ENCODE data around the gene KDM2A.

The KDM2A gene

DNA sequence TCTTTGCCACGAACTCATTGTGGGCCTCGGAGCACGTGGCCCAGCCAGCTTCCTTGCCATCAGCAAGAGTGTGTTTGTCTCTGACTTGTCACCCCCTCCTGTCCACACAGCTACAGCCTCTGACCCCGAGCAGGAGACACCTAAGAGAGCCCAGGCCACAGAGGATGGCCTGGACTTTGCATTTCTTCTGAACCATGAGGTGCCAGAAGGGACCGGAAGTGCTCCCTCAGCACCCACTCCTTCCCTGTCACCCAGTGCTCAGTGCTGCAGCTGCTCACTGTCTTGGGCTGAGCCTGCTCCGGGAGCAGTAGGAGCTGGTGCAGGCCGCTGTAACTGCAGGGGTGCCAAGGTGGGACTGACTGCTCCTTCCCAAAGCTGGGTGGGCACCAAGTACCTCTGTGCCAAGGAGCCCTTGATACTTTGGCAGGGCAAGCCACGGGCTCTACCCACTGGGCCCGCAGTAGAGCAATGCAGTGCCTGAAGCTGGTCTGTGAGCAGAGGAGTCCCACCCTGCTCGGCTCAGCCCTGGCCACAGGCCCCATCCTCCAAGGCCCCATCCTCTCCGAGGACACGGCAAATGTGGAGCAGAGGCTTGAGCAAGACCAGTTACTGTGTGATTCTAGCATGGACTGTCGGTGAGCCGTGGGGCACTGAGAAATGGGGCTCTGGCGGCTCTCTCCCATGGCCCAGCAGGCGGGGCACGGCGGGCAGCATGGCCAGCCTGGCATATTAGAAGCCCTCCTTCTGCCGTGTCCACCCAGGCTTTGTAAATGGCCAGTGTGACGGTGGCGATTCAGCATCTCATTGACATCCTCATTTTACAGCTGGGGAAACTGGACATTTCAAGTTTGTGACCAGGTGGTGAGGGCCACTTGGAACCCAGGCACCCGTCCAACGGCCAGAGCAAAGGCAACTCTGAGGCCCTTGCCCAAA lies 153.5 kb downstream of the KDM2A start:
- no peak for DNase-seq (ENCODE audit: low read depth in 3 of 3)

DNA sequence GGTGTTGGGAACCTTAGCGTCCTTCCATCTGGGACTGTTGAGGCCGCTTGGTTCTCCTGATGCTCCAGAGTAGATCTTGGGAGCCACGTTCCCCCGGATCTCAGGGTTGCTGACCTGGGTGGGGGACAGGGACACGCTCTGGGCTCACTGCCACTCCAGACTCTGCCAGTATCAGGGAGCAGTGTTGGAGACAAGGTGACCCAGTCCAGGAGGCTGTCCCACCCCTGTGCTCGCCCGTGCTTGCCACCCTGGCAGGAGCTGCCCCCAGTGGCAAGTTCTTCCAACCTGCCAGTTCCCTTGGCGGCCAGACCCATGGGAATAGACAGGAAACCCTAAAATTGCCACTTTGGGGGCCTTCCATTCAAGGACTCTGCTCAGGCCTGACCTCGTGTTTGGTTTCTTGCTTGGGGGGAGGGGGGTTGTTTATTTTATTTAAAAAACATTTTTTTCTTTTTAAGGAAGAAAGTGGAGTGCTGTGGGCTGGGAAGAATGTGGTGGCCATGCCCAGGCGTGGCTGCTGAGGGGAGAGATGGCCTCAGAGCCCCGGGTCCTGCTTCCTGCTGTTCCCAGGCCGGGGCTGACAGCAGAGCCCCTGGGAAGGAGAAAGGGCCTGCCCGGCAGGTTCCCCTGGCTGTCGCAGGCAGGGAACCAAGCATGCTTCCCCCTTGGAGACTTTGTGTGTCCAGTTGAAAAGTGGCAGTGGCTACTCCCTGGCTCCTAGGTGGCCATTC lies 154.4 kb downstream of the KDM2A start:
- no peak for DNase-seq (ENCODE audit: low read depth in 3 of 3)

DNA sequence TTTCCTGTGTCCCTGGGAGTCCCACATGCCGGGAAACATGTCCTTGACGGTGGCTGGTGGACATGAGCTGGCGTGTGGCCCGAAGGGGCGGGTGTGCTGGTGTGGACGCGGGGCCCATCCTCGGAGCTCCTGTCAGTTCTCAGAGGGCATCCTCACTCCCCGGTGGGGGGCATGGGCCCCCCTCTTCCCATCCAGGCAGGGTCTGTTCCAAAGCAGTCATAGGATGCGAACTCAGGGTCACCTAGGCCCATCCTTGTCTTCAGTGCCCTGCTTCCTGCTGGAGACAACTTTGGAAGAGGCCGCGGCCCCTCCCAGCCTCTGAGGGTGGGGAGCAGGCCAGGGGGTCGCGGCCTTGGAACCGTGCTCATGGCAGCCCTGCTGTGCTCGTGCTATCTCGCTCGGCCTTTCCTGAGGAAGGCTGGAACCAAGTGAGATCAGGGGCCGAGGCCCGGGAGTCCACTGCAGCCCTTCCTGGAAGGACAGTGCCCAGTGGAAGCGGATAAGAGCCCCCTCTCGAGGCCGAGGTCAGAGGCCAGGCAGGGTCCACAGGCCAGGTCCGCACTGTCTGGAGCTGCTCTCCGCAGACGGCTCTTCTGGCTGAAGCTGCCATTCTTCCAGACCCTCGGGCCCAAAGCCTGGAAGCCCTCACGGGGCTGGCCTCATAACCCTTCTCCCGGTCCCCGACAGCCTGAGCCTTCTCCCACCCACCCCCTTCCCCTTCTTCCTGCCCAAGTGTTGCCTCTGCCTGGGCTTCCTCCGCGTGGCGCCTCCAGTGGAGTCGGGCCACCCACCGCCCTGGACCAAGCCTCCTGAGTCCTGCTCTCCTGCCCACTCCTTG lies 155.9 kb downstream of the KDM2A start:
- DNase-seq (ENCODE audit: low read depth in 3 of 3): no peak

DNA sequence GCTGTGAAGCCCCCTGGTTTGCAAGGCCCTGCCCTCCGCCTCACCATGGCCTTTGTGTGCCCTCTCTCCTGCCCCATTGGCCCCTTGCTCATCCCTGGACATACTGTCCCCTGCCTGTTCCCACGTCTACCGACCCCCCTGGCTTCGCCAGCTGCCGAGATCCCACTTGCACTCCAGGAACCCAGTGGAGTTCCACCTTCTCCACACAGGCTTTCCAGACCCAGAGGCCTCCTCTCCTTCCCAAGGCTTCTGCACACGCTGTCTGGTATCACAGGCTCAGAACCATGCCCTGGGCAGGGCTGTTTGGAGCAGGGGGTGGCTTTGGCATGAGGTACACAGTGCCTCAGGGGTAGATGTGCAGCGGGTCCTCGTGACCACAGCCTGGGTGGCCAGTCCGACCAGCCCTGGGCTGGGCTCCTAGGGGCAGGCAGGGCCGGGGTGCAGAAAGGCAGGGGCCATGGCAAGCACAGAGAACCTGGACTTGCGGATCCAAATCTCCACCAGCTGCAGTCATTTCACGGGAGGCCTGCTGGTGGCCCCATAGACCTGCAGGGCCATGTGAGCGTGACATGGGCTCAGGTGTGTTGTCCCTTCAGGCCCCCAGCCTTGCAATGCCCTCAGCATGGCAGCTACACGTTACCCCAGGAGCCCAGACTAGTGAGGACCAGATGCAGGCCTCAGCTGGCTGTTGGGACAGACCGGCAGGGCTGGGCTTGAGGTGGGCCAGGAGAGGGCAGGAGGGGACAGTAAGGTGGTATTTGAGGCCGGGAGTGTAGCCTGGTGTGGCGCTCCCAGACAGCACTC lies 156.7 kb downstream of the KDM2A start:
- DNase-seq (ENCODE audit: low read depth in 3 of 3): no peak

DNA sequence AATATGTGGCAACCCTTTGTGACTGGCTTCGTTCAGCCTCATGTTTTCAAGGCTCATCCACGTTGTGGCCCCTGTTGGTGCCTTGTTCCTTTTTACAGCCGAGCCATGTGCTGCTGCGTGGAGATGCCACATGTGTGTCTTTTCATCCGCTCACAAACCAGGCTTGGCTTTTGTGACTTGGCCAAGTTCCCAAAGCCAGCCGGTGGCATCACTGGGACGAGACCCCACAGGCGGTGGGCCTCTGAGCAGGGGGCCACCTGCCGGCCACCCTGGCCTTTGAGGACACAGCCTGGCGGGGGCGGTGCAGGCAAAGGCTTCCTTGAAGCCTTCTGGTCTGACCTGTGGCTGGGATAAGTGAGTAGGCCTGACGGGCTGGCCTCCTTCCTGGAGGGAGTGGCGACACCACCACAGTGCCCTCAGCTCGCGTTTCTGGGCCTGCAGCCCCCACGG lies 157.7 kb downstream of the KDM2A start:
- DNase-seq (ENCODE audit: low read depth in 3 of 3): no peak

DNA sequence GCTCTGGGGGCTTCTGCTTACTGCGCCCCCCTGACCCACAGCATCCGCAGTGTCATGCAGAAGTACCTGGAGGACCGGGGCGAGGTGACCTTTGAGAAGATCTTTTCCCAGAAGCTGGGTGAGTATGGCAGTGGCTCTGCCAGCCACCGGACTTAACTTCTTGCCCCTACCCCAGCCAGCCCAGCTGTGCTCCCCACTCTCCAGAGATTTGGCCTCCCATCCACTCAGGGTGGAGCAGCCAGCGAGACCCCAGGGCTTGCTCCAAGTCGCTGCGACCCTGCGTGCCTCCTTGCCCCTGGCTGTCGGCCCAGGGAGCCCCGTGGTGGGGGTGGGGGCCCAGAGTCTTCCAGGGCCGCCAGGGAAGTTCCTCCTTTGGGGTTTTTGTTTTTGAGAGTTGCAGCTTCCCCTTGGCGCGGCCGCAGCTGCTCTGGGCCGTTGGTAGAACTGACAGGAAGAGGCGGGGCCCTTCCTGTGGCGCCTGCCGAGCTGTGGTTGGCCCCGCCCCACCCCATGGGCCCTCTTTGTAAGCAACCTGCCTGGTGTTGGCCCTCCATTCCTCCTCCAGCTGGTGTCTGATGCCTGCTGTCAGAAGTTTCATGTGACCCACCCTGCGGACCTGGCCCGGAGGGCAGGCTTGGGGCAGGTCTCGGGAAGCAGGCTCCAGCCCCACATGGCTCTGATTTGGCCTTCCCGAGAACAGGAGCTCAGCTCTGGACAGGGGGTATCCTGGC lies 158.3 kb downstream of the KDM2A start:
- DNase-seq (ENCODE audit: low read depth in 3 of 3): peak; percentile 79 to 85 (median 83)

DNA sequence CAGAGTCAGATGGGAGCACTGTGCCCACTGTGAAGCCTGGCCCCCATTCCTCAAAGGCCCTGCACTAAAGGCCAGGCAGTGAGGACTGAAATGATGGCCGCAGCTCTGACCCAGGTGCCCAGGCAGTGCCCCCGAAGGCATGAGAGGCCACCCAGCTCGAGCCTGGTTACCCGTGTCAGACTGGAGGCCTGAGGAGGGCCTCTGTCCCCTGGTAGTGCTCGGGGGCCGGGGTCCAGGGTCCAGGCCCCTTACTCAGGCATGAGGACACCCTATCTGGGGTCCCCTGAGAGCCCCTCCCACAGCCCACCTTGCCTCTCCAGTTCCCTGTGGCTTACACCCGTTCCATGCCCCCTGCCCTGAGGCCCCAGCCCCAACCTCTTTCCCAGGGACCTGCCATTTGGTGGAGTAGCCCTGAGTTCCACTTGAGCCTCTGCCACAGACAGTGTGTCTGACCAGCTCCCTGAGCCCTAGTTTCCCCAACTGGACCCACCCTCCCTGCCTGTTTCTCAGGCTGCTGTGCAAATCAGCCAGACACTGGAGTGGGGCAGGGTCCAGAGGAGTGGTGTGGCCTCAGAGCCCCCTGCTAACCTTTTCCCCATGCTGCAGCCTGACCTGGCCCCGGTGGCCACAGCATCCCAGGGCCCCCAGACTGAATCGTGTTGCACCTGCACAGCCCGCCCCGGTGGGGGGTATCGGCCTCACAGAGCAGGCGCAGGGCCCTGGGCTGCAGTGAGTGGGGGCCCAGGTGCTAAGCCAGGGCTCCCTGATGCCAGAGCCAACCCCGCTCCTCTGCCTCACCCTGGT lies 159.3 kb downstream of the KDM2A start:
- no peak for DNase-seq (ENCODE audit: low read depth in 3 of 3)

DNA sequence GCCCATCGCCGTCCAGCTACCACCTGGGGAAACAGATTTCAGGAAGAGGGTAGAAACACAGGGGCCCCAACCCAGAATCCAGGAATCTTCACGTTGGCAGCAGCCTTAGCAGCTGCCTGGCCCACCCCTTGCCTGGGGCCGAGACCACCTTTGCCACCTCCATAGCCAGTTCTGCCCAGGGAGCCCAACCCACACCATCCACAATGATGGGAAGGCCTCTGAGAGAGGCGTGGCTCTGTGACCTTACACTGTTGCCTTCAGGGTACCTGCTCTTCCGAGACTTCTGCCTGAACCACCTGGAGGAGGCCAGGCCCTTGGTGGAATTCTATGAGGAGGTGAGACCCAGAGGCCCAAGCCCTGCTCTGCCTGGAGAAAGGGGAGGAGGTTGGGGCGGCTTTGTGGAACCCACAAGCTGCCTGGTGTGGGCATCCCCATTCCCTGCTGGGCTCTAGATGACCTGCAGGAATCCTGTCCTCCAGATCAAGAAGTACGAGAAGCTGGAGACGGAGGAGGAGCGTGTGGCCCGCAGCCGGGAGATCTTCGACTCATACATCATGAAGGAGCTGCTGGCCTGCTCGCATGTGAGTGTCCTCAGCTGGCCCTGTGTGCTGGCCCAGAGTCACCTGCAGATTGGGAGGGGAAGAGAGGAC lies 160.0 kb downstream of the KDM2A start:
- DNase-seq (ENCODE audit: low read depth in 3 of 3): no peak

DNA sequence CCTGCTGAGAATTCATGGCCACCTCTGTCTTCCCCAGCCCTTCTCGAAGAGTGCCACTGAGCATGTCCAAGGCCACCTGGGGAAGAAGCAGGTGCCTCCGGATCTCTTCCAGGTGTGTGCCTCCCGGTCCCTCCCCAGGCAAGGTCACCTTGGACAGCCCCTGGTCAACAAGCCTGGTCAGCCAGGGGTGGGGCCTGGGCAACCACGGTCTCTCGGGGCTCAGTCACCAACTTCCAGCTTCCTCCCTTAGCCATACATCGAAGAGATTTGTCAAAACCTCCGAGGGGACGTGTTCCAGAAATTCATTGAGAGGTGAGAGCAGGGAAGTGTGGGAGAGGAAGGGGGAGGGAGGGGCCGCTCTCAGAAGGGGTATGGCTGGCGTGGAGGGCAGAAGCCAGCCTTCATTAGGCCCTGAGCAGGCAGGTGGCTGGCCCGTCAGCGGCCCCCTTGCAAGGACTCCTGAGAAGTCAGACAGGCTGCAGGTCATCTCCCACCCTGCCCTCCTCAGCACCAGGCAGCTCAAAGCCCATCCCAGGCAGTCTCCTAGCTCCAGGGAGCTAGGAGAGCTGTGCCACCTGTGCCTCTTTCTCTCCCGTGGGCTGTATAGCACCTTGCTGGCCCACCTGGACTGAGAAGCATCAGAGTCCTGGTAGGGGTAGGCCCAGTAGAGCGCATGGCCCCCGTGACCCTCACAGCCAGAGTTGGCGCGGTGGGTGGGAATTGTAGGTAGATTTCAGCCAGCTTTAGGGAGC lies 160.7 kb downstream of the KDM2A start:
- no peak for DNase-seq (ENCODE audit: low read depth in 3 of 3)

DNA sequence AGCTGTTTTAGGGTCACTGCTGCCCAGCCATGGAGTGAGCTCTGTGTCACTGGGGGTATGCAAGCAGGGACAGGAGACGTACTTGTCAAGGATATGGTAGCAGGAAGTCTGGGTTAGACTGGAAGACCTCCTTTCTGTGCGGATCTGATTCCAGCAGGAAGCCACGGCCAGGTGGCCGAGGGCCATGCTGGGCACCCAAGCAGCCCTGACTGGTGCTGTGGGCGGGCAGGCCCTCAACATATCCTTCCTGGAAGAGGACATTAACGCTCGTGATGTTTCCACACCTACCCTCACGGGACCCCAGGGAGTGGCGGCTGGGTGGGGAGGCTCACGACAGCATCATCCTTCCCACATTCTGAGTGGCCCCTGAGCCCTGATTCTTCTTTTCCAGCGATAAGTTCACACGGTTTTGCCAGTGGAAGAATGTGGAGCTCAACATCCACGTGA lies 161.3 kb downstream of the KDM2A start:
- DNase-seq (ENCODE audit: low read depth in 3 of 3): no peak

DNA sequence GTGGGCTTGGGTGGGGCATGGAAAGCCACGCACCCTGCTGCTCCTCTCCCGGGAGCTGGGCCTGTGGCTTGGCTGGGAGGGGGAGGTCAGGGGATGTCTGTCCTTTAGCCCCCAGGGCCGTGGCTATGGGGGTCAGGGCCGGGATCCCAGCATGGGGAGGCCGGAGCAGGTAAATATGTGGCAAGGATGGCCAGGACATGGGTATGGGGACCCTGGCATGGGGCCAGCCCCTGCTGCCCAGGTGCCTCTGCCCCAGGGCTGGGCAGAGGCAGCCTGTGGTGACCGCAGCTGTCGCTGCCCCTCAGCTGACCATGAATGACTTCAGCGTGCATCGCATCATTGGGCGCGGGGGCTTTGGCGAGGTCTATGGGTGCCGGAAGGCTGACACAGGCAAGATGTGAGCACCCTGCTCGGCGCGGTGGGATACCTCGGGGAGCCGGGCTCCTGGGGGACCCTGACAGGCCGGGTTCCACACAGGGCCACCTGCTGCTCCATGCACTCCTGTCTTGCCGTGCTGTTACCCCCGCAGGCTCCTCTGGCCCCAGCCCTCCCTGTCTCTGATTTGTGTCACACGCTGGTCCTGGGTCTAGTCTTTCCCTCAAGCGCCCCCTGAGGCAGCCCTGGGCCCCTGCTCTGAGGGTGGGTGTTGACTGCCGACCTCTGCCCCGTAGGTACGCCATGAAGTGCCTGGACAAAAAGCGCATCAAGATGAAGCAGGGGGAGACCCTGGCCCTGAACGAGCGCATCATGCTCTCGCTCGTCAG lies 161.9 kb downstream of the KDM2A start:
- DNase-seq (ENCODE audit: low read depth in 3 of 3): no peak

DNA sequence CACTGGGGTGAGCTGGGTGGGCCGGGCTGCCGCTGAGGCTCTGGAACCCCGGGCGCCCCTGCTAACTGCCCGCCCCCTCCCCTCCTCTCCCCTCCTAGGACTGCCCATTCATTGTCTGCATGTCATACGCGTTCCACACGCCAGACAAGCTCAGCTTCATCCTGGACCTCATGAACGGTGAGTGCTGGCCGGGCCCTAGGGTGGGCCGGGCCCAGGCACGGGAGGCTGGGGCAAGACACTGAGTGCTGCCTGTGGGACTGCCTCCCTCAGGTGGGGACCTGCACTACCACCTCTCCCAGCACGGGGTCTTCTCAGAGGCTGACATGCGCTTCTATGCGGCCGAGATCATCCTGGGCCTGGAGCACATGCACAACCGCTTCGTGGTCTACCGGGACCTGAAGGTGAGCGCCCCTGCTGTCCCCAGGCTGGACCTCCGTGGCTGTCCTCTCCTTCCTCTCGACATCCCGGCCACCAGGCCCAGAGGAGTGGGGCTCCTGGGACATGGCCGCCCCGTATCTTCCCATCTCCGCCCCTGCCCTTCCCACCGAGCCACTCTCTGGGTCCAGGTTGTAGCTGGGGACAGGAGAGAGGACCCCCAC lies 162.6 kb downstream of the KDM2A start:
- DNase-seq (ENCODE audit: low read depth in 3 of 3): no peak

DNA sequence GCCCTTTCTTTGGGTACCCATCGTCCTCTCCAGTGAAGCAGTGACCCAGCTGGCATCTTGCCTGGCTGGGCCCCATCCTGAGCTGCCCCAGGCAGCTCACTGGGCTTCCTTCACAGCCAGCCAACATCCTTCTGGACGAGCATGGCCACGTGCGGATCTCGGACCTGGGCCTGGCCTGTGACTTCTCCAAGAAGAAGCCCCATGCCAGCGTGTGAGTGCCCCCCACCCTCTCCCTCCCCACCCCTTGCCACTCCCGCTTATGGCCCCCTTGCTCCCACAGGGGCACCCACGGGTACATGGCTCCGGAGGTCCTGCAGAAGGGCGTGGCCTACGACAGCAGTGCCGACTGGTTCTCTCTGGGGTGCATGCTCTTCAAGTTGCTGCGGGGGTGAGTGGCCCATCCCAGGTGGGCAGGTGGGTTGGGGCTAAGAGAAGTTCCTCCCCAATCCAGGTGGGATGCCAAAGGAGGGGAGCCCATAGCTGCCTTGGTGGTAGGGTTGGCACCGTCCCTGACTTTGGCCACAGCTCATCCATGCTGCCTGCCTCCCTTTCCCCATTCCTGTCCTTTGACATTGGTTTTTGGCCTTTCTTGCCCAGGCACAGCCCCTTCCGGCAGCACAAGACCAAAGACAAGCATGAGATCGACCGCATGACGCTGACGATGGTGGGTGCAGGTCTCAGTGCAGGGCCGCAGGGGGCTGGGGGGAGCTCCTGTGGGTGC lies 163.3 kb downstream of the KDM2A start:
- DNase-seq (ENCODE audit: low read depth in 3 of 3): no peak

DNA sequence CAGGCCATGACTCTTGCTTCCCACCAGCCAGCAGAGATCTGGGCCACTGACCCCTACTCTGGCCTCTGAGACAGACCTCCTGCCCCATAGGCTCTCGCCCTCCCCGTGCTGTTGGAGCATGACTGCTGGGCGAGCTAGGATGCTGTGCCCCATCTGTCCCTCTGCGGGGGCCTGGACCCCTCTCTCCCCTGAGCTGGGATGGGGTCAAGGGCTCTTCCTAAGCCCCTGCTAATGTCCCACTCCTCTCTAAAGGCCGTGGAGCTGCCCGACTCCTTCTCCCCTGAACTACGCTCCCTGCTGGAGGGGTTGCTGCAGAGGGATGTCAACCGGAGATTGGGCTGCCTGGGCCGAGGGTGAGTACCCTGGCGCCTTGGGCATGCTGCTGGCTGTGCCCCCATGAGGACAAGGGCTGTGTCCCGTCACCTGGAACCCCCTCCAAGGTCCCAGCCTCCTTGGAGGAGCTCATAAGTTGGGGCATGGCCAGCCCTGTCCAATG lies 163.9 kb downstream of the KDM2A start:
- no peak for DNase-seq (ENCODE audit: low read depth in 3 of 3)

DNA sequence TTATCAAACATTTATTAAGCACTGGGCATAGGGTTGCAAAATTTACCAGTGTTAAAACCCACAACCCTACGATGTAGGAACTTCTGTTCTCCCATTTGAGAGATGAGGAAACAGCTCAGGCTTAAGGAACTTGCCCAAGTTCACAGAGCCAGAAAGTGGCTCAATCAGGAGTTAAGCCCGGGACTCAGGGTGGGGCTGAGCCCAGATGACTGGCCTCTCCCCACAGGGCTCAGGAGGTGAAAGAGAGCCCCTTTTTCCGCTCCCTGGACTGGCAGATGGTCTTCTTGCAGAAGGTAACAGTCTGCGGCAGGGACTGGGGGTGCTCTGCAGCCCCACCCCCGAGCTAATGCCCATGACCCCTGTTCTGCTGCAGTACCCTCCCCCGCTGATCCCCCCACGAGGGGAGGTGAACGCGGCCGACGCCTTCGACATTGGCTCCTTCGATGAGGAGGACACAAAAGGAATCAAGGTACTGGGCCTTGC lies 164.5 kb downstream of the KDM2A start:
- DNase-seq (ENCODE audit: low read depth in 3 of 3): no peak

All from stimulated activated CD4-positive, alpha-beta T cell treated with anti-CD3 and anti-CD28 coated beads, TNF-alpha, amount 100 ng/mL, for 48 hours (primary cell).